SU-DHL-6 (cell line): ENCODE data around the gene TAS1R2.

ENCODE experiments used
- H2AFZ ChIP-seq: fragments of 200-600 bp; sonication (generic); 2 replicates; pipeline ENCODE4 v1.6.1; 2014; ENCODE audit warnings: low read depth, mild to moderate bottlenecking, moderate library complexity, mixed read lengths, antibody characterized with exemption, low read length; ENCODE audit not compliant: severe bottlenecking
- H3F3A ChIP-seq: fragments of 200-600 bp; shearing (Covaris generic); 2 replicates; pipeline ENCODE4 v1.6.0; 2016; ENCODE audit warnings: antibody characterized with exemption, mild to moderate bottlenecking; ENCODE audit not compliant: insufficient read depth
- H3K27ac ChIP-seq: fragments of 200-600 bp; sonication (generic); 2 replicates; pipeline ENCODE4 v1.5.1; 2016; ENCODE audit warnings: low read depth, mild to moderate bottlenecking, low read length, moderate library complexity, mixed read lengths
- H3K27me3 ChIP-seq: fragments of 200-600 bp; sonication (generic), shearing (Covaris generic); 2 replicates; pipeline ENCODE4 v1.6.0; 2014; ENCODE audit warnings: mild to moderate bottlenecking, low read length
- H3K36me3 ChIP-seq: fragments of 200-600 bp; sonication (generic); 2 replicates; pipeline ENCODE4 v1.6.1; 2014; ENCODE audit warnings: mild to moderate bottlenecking, low read length, mixed read lengths
- H3K4me2 ChIP-seq: fragments of 300-600, 200-600 bp; shearing (Covaris generic), sonication (generic); 2 replicates; pipeline ENCODE4 v1.6.0; 2014; ENCODE audit warnings: low read length, low read depth, mild to moderate bottlenecking; ENCODE audit not compliant: poor library complexity, severe bottlenecking
- H3K4me3 ChIP-seq: fragments of 200-600 bp; sonication (generic); 2 replicates; pipeline ENCODE4 v1.5.1; 2014; ENCODE audit warnings: antibody characterized with exemption, low read length, mild to moderate bottlenecking, mixed read lengths; ENCODE audit not compliant: insufficient read depth, poor library complexity, severe bottlenecking
- H3K79me2 ChIP-seq: fragments of 200-600 bp; sonication (generic); 2 replicates; pipeline ENCODE4 v1.6.1; 2014; ENCODE audit warnings: mild to moderate bottlenecking, low read length, moderate library complexity; ENCODE audit not compliant: insufficient read depth
- H3K9ac ChIP-seq: fragments of 200-600 bp; sonication (generic); 2 replicates; pipeline ENCODE4 v1.7.0; 2014; ENCODE audit warnings: mild to moderate bottlenecking, low read length
- H3K9me2 ChIP-seq: fragments of 200-600 bp; sonication (generic); replicated peaks from 2 replicates; pipeline ENCODE4 v1.6.1; 2014; ENCODE audit warnings: low read length; ENCODE audit not compliant: insufficient read depth
- H3K9me3 ChIP-seq: fragments of 200-600 bp; sonication (generic); 2 replicates; pipeline ENCODE4 v1.6.1; 2014; ENCODE audit warnings: low read length, mixed read lengths; ENCODE audit not compliant: insufficient read depth
- H4K20me1 ChIP-seq: fragments of 200-600 bp; sonication (generic); 2 replicates; pipeline ENCODE4 v1.6.1; 2014; ENCODE audit warnings: low read depth, mild to moderate bottlenecking, antibody characterized with exemption, low read length, moderate library complexity, mixed read lengths
- EZH2phosphoT487 ChIP-seq: fragments of 200-600 bp; sonication (generic), shearing (Covaris generic); conservative IDR thresholded peaks from 2 replicates; pipeline ENCODE4 v1.6.1; 2018; ENCODE audit warnings: mild to moderate bottlenecking, antibody characterized with exemption, low read length, moderate library complexity, mixed read lengths
- TF ChIP-seq, protein P1 (sequence below): fragments of 200-600 bp; sonication (generic); IDR thresholded peaks from one replicate; pipeline ENCODE4 v1.5.1; 2017; ENCODE audit warnings: antibody characterized with exemption, mild to moderate bottlenecking, low read length, moderate library complexity; ENCODE audit not compliant: insufficient read depth, poor library complexity, severe bottlenecking

The TAS1R2 gene

DNA sequence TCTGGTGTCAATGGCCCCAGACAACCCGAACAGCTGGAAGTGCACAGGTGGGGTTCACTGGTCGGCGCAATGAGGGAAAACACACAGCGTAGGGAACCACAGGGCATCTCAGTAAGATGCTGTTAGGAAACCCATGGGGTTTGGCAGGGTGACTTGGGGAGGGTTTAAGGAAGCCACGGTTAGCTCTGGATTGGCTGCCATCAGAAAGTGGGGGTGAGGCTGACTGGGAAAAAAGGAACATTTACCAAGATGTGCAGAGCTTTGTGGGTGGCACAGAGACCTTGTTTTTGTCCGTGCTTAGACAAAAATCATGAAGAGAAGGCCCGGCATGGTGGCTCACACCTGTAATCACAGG lies 31.9 kb upstream of the TAS1R2 start:
- no peak for TF ChIP-seq EZH2phosphoT487
- TF ChIP-seq, protein P1, sequence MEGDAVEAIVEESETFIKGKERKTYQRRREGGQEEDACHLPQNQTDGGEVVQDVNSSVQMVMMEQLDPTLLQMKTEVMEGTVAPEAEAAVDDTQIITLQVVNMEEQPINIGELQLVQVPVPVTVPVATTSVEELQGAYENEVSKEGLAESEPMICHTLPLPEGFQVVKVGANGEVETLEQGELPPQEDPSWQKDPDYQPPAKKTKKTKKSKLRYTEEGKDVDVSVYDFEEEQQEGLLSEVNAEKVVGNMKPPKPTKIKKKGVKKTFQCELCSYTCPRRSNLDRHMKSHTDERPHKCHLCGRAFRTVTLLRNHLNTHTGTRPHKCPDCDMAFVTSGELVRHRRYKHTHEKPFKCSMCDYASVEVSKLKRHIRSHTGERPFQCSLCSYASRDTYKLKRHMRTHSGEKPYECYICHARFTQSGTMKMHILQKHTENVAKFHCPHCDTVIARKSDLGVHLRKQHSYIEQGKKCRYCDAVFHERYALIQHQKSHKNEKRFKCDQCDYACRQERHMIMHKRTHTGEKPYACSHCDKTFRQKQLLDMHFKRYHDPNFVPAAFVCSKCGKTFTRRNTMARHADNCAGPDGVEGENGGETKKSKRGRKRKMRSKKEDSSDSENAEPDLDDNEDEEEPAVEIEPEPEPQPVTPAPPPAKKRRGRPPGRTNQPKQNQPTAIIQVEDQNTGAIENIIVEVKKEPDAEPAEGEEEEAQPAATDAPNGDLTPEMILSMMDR = no peak
- no peak overlapping the region for H3K4me3 ChIP-seq
- no peaks in the 10 kb centered on the region for H3K79me2 ChIP-seq
- H4K20me1 ChIP-seq = no peaks in the 10 kb centered on the region
- no peaks in the 10 kb centered on the region for H3K27me3 ChIP-seq
- no peak overlapping the region for H2AFZ ChIP-seq
- H3K4me2 ChIP-seq = no peak overlapping the region
- H3K9me2 ChIP-seq = no peaks in the 10 kb centered on the region
- H3K36me3 ChIP-seq = no peaks in the 10 kb centered on the region
- H3F3A ChIP-seq = no peaks in the 10 kb centered on the region
- no peaks in the 10 kb centered on the region for H3K9me3 ChIP-seq
- H3K27ac ChIP-seq = no peak overlapping the region
- no peak overlapping the region for H3K9ac ChIP-seq

DNA sequence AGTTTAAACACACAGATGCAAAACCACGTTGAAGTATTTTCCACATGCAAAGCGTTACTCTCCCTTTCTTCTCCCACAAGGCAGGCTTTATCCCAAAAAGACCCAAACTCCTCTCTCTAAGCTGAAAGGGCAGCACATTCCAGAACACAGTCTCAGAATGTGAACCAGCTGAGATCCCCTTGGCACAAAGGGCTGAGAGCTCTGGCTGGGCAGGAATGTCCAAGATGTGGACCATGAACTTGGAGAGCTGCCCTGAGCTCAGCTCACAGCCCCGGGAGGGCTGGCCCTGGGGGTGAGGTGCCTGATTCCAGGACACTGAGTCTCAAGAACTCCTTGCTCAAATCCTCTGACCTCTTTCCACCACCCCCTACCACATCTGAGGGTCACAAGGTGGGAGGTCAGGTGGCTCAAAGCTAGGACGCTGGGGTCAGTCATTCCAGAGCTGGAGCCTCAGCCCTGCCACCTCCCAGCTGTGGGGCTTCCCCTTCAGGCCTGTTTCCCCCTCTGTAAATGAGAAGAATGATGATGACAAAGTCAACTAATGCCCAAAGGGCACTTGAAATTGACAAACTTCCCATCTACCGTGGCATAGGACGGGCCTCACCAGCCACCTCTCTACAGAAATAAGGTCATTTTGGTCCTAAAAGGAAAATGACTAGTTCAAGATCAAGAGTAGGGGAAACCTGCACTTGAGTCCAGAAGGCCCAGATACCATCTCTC lies 31.4 kb upstream of the TAS1R2 start:
- Histone ChIP-seq H3K9ac (no peak overlapping the region), H3K79me2 (no peaks in the 10 kb centered on the region), H3K9me3 (no peaks in the 10 kb centered on the region), H3K27ac (no peak overlapping the region), H3K27me3 (no peaks in the 10 kb centered on the region), H3K9me2 (no peaks in the 10 kb centered on the region), H3K36me3 (no peaks in the 10 kb centered on the region), H3F3A (no peaks in the 10 kb centered on the region), H2AFZ (no peak overlapping the region), H4K20me1 (no peaks in the 10 kb centered on the region), H3K4me3 (no peak overlapping the region), H3K4me2 (no peak overlapping the region)
- TF ChIP-seq, protein P1 = no peak
- no peak for TF ChIP-seq EZH2phosphoT487

GRCh38 chr1:18886003-18886335 lies 26.5 kb upstream of the TAS1R2 start:
- Histone ChIP-seq H3K36me3 (no peaks in the 10 kb centered on the region), H3K9me3 (no peaks in the 10 kb centered on the region), H2AFZ (no peak overlapping the region), H3K27me3 (no peaks in the 10 kb centered on the region), H3K4me2 (no peak overlapping the region), H3K4me3 (no peak overlapping the region), H4K20me1 (no peaks in the 10 kb centered on the region), H3K9me2 (no peaks in the 10 kb centered on the region), H3K27ac (no peak overlapping the region), H3K79me2 (no peaks in the 10 kb centered on the region), H3F3A (no peaks in the 10 kb centered on the region), H3K9ac (no peak overlapping the region)
- no peak for TF ChIP-seq EZH2phosphoT487
- TF ChIP-seq, protein P1 = no peak
